ENCODE data around the gene CEP112. TPM values are rescaled to one million over a fixed set of nuclear protein-coding genes. Genes with fewer than 3 reads are reported as not detected.

The CEP112 gene
- total and polyA plus RNA-seq, 2 experiments from 2014 or later: 4.0 to 4.3 TPM

GRCh38 chr17:65780111-65780510 is 411.8 kb downstream of the CEP112 start (continued):
- TF ChIP-seq CTCF (conservative IDR thresholded peaks at IDR 0.05; ENCODE audit: low read depth in 2 of 2) (no peak), EZH2phosphoT487 (IDR thresholded peaks at IDR 0.05; ENCODE audit: unreplicated experiment) (no peak)

- H4K20me1 ChIP-seq (replicated peaks; ENCODE audit: insufficient read depth): no peaks in the 10 kb centered on the region
- H3K27ac ChIP-seq (ENCODE audit: low read depth): no peak overlapping the region
- H3K27ac Mint-ChIP-seq: no peak overlapping the region
- no peak overlapping the region for H3K4me3 ChIP-seq
- no peak overlapping the region for H2AFZ ChIP-seq
- H3K4me1 ChIP-seq (ENCODE audit: insufficient read depth): no peaks in the 10 kb centered on the region
- ATAC-seq (no peak), DNase-seq (ENCODE audit: low spot score) (no peak)
- no peaks in the 10 kb centered on the region for H3K79me2 ChIP-seq (replicated peaks; ENCODE audit: insufficient read depth)
- no peaks in the 10 kb centered on the region for H3K27me3 Mint-ChIP-seq (ENCODE audit: insufficient read depth, low read depth, poor library complexity)
- TF ChIP-seq JUNB (IDR thresholded peaks at IDR 0.05; ENCODE audit: unreplicated experiment) (no peak), POLR2AphosphoS5 (IDR thresholded peaks at IDR 0.05; ENCODE audit: low read depth) (no peak), NANOG (IDR thresholded peaks at IDR 0.05; ENCODE audit: borderline replicate concordance) (no peak), REST (IDR thresholded peaks at IDR 0.05; ENCODE audit: unreplicated experiment) (no peak), ETS1 (IDR thresholded peaks at IDR 0.05) (no peak)
- H3K36me3 ChIP-seq (ENCODE audit: insufficient read depth): no peaks in the 10 kb centered on the region
- no peaks in the 10 kb centered on the region; the same call in 2 of the 3 replicates for H3K36me3 Mint-ChIP-seq (ENCODE audit: low read depth)
- H3K27me3 ChIP-seq (ENCODE audit: insufficient read depth): no peaks in the 10 kb centered on the region
- no peaks in the 10 kb centered on the region; the same call in 2 of the 3 replicates for H3K9me3 Mint-ChIP-seq
- H3K4me1 Mint-ChIP-seq: peaks cover 9% of the 10 kb centered on the region; the same call in 1 of the 3 replicates
- H3K9me2 ChIP-seq (ENCODE audit: insufficient read depth): peaks cover 6% of the 10 kb centered on the region; the same call in 1 of the 2 replicates
- H3K4me3 Mint-ChIP-seq: no peak overlapping the region
- H3F3A ChIP-seq (replicated peaks; ENCODE audit: low read depth): no peaks in the 10 kb centered on the region
- no peak overlapping the region for H3K4me2 ChIP-seq
These were observed 415.0 kb downstream of the CEP112 start for GRCh38 chr17:65776890-65777289.
